Measurements from ENCODE around the gene CYP2W1. TPM values are rescaled to one million over a fixed set of nuclear protein-coding genes. Genes with fewer than 3 reads are reported as not detected.
"Not testable (repeated sequence)": the region's sequence is repeated elsewhere in the genome, so short reads cannot be mapped to it uniquely, and the experiment has no call there.

CYP2W1 gene
- total and polyA plus RNA-seq, 4 donors = 0.05 to 8.1 TPM; not detected in 2

GRCh38 chr7:958221-959200, 24.5 kb upstream of the CYP2W1 start:
- H3K27me3 ChIP-seq (ENCODE audit: control insufficient read depth in 3 of 3, insufficient read depth in 3 of 3, low read length in 2 of 3) = peaks cover 0 to 15% (median 0%) of the 10 kb centered on the region in 3 donors
- H3K9me3 ChIP-seq (ENCODE audit: control insufficient read depth in 4 of 4, insufficient read depth in 3 of 4, low read length in 3 of 4) = peaks cover 0 to 4% (median 0%) of the 10 kb centered on the region in 4 donors
- TF ChIP-seq, protein P1, sequence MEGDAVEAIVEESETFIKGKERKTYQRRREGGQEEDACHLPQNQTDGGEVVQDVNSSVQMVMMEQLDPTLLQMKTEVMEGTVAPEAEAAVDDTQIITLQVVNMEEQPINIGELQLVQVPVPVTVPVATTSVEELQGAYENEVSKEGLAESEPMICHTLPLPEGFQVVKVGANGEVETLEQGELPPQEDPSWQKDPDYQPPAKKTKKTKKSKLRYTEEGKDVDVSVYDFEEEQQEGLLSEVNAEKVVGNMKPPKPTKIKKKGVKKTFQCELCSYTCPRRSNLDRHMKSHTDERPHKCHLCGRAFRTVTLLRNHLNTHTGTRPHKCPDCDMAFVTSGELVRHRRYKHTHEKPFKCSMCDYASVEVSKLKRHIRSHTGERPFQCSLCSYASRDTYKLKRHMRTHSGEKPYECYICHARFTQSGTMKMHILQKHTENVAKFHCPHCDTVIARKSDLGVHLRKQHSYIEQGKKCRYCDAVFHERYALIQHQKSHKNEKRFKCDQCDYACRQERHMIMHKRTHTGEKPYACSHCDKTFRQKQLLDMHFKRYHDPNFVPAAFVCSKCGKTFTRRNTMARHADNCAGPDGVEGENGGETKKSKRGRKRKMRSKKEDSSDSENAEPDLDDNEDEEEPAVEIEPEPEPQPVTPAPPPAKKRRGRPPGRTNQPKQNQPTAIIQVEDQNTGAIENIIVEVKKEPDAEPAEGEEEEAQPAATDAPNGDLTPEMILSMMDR (IDR thresholded peaks at IDR 0.05; ENCODE audit: control extremely low read depth, extremely low read depth) = no peak
- no peak for ATAC-seq (ENCODE audit: insufficient read depth, low FRiP score)
- H3K9ac ChIP-seq (ENCODE audit: insufficient read depth in 1 of 2, low read length in 2 of 2) = no peak overlapping the region
- H3K36me3 ChIP-seq (ENCODE audit: control insufficient read depth in 4 of 4, insufficient read depth in 4 of 4, low read length in 4 of 4) = no peaks in the 10 kb centered on the region
- DNase-seq = no peak
- H3K4me1 ChIP-seq (ENCODE audit: control insufficient read depth in 5 of 5, insufficient read depth in 5 of 5, low read length in 5 of 5) = peaks cover 0 to 12% (median 0%) of the 10 kb centered on the region in 5 donors
- no peak overlapping the region for H3K27ac ChIP-seq (ENCODE audit: low read depth in 1 of 2, low read length in 1 of 2)
- H3K4me3 ChIP-seq = no peak overlapping the region
- WGBS, 2 donors = 79 to 82% methylated on average over 33 to 36 of the region's 36 CpGs

DNA sequence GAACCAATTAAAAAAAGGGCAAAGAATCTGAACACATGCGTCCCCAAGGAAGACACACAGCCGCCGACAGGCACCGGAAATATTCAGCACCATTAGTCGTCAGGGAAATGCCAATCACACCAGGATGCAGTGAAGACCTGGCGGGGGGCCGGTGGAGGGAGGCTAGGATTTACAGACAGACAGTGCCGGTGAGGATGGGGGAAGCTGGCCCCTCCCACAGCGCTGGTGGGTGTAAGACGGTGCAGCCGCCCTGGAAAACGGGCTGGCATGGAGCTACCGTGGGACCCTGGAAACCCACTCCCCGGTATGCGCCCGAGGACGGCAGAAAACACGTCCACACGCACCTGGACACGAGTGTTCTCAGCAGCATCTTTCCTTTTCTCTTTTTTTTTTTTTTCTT, 23.7 kb upstream of the CYP2W1 start:
- no peak for DNase-seq

GRCh38 chr7:959740-960139, 23.2 kb upstream of the CYP2W1 start:
- H3K27ac ChIP-seq (ENCODE audit: low read depth in 1 of 2, low read length in 1 of 2); H3K9me3 ChIP-seq (ENCODE audit: control insufficient read depth in 4 of 4, insufficient read depth in 3 of 4, low read length in 3 of 4); ATAC-seq (ENCODE audit: insufficient read depth, low FRiP score); DNase-seq; H3K36me3 ChIP-seq (ENCODE audit: control insufficient read depth in 4 of 4, insufficient read depth in 4 of 4, low read length in 4 of 4); H3K4me3 ChIP-seq; H3K9ac ChIP-seq (ENCODE audit: insufficient read depth in 1 of 2, low read length in 2 of 2): not testable (repeated sequence)
- H3K27me3 ChIP-seq (ENCODE audit: control insufficient read depth in 3 of 3, insufficient read depth in 3 of 3, low read length in 2 of 3) = peaks cover 0 to 15% (median 0%) of the 10 kb centered on the region in 3 donors
- H3K4me1 ChIP-seq (ENCODE audit: control insufficient read depth in 5 of 5, insufficient read depth in 5 of 5, low read length in 5 of 5) = peaks cover 0 to 11% (median 3%) of the 10 kb centered on the region in 5 donors
- 91 to 97% methylated on average over 10 of the region's 10 CpGs for WGBS, 2 donors

More for the DNA sequence above, 23.7 kb upstream of the CYP2W1 start:
- Histone ChIP-seq H3K36me3 (ENCODE audit: control insufficient read depth in 4 of 4, insufficient read depth in 4 of 4, low read length in 4 of 4) (no peaks in the 10 kb centered on the region), H3K4me3 (no peak overlapping the region), H3K9me3 (ENCODE audit: control insufficient read depth in 4 of 4, insufficient read depth in 3 of 4, low read length in 3 of 4) (peaks cover 0 to 4% (median 0%) of the 10 kb centered on the region in 4 donors), H3K4me1 (ENCODE audit: control insufficient read depth in 5 of 5, insufficient read depth in 5 of 5, low read length in 5 of 5) (peaks cover 0 to 12% (median 0%) of the 10 kb centered on the region in 5 donors), H3K9ac (ENCODE audit: insufficient read depth in 1 of 2, low read length in 2 of 2) (no peak overlapping the region), H3K27ac (ENCODE audit: low read depth in 1 of 2, low read length in 1 of 2) (no peak overlapping the region), H3K27me3 (ENCODE audit: control insufficient read depth in 3 of 3, insufficient read depth in 3 of 3, low read length in 2 of 3) (peaks cover 0 to 15% (median 0%) of the 10 kb centered on the region in 3 donors)
- no peak for ATAC-seq (ENCODE audit: insufficient read depth, low FRiP score)
- WGBS, 2 donors = 76 to 84% methylated on average over 20 of the region's 20 CpGs
- TF ChIP-seq, protein P1 (IDR thresholded peaks at IDR 0.05; ENCODE audit: control extremely low read depth, extremely low read depth) = no peak

GRCh38 chr7:960269-960871, 22.6 kb upstream of the CYP2W1 start:
- peaks cover 0 to 9% (median 3%) of the 10 kb centered on the region in 5 donors for H3K4me1 ChIP-seq (ENCODE audit: control insufficient read depth in 5 of 5, insufficient read depth in 5 of 5, low read length in 5 of 5)
- H3K9ac ChIP-seq (ENCODE audit: insufficient read depth in 1 of 2, low read length in 2 of 2) = no peak overlapping the region
- H3K27ac ChIP-seq (ENCODE audit: low read depth in 1 of 2, low read length in 1 of 2) = no peak overlapping the region
- H3K27me3 ChIP-seq (ENCODE audit: control insufficient read depth in 3 of 3, insufficient read depth in 3 of 3, low read length in 2 of 3) = peaks cover 0 to 9% (median 0%) of the 10 kb centered on the region in 3 donors
- peaks cover 0 to 4% (median 0%) of the 10 kb centered on the region in 4 donors for H3K9me3 ChIP-seq (ENCODE audit: control insufficient read depth in 4 of 4, insufficient read depth in 3 of 4, low read length in 3 of 4)
- H3K4me3 ChIP-seq = no peak overlapping the region
- WGBS, 2 donors = 66 to 77% methylated on average over 31 of the region's 31 CpGs
- no peaks in the 10 kb centered on the region for H3K36me3 ChIP-seq (ENCODE audit: control insufficient read depth in 4 of 4, insufficient read depth in 4 of 4, low read length in 4 of 4)
- DNase-seq (no peak), ATAC-seq (ENCODE audit: insufficient read depth, low FRiP score) (no peak)
- TF ChIP-seq, protein P1 (IDR thresholded peaks at IDR 0.05; ENCODE audit: control extremely low read depth, extremely low read depth) = no peak

DNA sequence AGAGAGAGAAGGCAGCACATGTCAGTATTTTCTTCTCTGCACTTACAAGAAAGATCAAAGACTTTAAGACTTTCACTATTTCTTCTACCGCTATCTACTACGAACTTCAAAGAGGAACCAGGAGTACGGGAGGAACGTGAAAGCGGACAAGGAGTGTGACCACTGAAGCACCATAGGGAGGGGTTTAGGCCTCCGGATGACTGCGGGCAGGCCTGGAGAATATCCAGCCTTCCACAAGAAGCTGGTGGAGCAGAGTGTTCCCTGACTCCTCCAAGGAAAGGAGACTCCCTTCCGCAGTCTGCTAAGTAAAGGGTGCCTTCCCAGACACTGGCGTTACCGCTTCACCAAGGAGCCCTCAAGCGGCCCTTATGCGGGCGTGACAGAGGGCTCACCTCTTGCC, 22.0 kb upstream of the CYP2W1 start:
- not testable (repeated sequence) for H3K9ac ChIP-seq (ENCODE audit: insufficient read depth in 1 of 2, low read length in 2 of 2); H3K4me1 ChIP-seq (ENCODE audit: control insufficient read depth in 5 of 5, insufficient read depth in 5 of 5, low read length in 5 of 5); DNase-seq; H3K9me3 ChIP-seq (ENCODE audit: control insufficient read depth in 4 of 4, insufficient read depth in 3 of 4, low read length in 3 of 4); H3K4me3 ChIP-seq; H3K27ac ChIP-seq (ENCODE audit: low read depth in 1 of 2, low read length in 1 of 2); H3K27me3 ChIP-seq (ENCODE audit: control insufficient read depth in 3 of 3, insufficient read depth in 3 of 3, low read length in 2 of 3); H3K36me3 ChIP-seq (ENCODE audit: control insufficient read depth in 4 of 4, insufficient read depth in 4 of 4, low read length in 4 of 4); ATAC-seq (ENCODE audit: insufficient read depth, low FRiP score)
- whole genome bisulfite sequencing, 2 donors = 48 to 51% methylated on average over 13 of the region's 13 CpGs
